H1 (cell line): ENCODE data around the gene SF3B1. TPM values are rescaled to one million over a fixed set of nuclear protein-coding genes. Genes with fewer than 3 reads are reported as not detected.

Experiments
- FOSL1 ChIP-seq: IDR thresholded peaks from 2 replicates; pipeline ENCODE4 v1.6.1; 2011; ENCODE audit warnings: mild to moderate bottlenecking, low read depth, low read length, moderate library complexity; ENCODE audit not compliant: insufficient read depth
- GABPA ChIP-seq: IDR thresholded peaks from 2 replicates; pipeline ENCODE4 v1.6.1; 2011; ENCODE audit warnings: mild to moderate bottlenecking, low read length, moderate library complexity, borderline replicate concordance; ENCODE audit not compliant: insufficient read depth
- MAFK ChIP-seq: IDR thresholded peaks from 2 replicates; pipeline ENCODE4 v1.6.1; 2012; ENCODE audit warnings: low read depth, mild to moderate bottlenecking, improper control_type of control experiment, low read length
- TBP ChIP-seq: IDR thresholded peaks from 2 replicates; pipeline ENCODE4 v1.6.1; 2011; ENCODE audit warnings: low read depth, low read length, improper control_type of control experiment
- polyA plus RNA-seq, 7 experiments: library from polyadenylated mRNA; depleted of rRNA in 3 of 7; stranded (reverse) in 5 of 7; unstranded in 2 of 7; fragments of >200 nt in 5 of 7; fragments of 200-250 nt in 2 of 7; gene quantifications; 1 replicate in 5 of 7; 2 replicates in 1 of 7; 4 replicates in 1 of 7; pipeline versions ENCODE4 v1.2.1 to v1.2.3, GENCODE V29; 2011 to 2013; ENCODE audit warnings: missing spikeins in 2 of 7, mixed read lengths in 2 of 7
- total RNA-seq: library from RNA; stranded (reverse); fragmentation: NEBNext Ultra II Directional; extraction: Animal tissue kit (Norgen Biotek cat#: 25700); gene quantifications from 2 replicates; pipeline ENCODE4 v1.2.1, GENCODE V29; 2021

The SF3B1 gene
- total and polyA plus RNA-seq, 2 of the 8 experiments (the other 6 are each of a cell fraction or from before 2014, with no cell fraction given), result 320 to 403 TPM

DNA sequence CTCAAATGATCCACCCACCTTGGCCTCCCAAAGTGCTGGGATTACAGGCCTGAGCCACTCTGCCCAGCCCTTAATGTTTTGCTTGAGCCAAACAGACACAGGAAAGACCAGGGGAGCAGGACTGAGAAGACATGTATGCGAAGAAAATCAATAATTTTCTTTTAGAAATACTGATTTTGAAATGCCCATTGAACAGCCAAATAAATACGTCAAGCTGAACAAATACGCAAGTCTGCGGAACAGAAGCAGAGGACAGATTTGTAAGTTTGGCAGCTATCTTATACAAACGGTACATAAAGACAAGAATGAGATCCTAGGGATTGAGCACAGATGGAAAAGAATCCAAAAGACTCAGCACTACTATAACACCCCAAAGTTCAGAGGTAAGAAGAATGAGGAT, 20.8 kb downstream of the SF3B1 start (continued):
- TF ChIP-seq GABPA (no peak), TBP (no peak), MAFK (no peak), FOSL1 (no peak)
